Activated gamma-delta T cell (primary cell): Measurements from ENCODE around the gene XCL1.
"Not testable (repeated sequence)": the region's sequence is repeated elsewhere in the genome, so short reads cannot be mapped to it uniquely, and the experiment has no call there.

ENCODE experiments used
- DNase-seq: peaks from one replicate; lab custom pipeline; 2025; lab: John Stamatoyannopoulos, UW

XCL1 gene

DNA sequence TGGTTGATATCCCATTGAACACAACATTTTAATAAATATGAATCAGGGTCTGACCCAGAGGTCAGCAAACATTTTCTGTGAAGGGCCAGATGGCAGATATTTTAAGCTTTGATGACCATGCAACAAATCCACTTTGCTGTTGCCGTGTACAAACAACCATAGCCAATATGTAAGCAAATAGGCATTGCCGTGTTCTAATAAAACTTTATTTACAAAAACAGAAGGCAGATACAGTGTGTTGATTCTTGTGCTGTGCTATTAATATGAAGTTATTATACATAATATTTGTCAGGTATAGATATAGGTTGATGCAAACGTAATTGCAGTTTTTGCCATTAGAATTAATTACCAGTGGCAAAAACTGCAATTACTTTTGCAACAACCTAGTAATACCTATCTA, 8.8 kb upstream of the XCL1 start:
- DNase-seq = no peak

DNA sequence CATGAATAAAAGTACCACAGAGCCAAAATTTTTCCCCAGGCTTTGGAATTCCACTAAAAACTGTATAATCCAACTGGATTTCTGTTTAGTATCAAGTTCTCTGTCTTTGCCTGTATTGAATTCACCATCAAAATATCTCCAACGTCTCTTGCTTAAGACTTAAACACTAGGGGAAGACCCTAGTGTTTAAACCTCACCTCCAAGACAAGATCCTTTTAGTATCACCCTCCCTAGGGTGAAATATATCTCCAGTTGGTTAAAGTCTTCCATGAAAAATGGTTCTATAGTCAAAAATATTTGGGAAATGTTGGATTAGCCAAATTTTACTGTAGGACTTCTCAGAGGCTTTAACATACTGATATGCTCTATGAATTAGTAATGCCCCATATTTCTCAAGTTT, 8.1 kb upstream of the XCL1 start:
- no peak for DNase-seq

GRCh38 chr1:168570652-168571051, 5.8 kb upstream of the XCL1 start:
- no peak for DNase-seq

DNA sequence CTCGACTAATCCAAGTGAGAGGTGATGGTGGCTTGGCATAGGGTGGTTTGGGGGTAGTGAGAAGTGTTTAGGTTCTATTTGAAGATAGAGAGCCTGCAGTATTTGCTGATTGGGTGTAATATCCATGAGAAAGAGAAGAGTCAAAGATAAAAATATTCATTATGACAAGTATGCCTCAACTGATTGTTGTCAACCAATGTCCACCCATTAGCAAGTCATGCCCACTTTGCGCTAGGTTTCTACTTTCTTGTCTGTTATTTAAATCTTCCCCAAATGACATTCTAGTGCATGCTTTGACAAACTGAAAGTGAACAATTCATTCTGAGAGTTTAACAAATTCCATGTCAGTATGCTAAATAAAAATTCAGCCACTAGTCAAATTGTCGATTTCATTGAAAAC, 3.8 kb upstream of the XCL1 start:
- DNase-seq = no peak

GRCh38 chr1:168574234-168574633, 2.2 kb upstream of the XCL1 start:
- not testable (repeated sequence) for DNase-seq

GRCh38 chr1:168578531-168579185, 2.3 kb downstream of the XCL1 start:
- not testable (repeated sequence) for DNase-seq

DNA sequence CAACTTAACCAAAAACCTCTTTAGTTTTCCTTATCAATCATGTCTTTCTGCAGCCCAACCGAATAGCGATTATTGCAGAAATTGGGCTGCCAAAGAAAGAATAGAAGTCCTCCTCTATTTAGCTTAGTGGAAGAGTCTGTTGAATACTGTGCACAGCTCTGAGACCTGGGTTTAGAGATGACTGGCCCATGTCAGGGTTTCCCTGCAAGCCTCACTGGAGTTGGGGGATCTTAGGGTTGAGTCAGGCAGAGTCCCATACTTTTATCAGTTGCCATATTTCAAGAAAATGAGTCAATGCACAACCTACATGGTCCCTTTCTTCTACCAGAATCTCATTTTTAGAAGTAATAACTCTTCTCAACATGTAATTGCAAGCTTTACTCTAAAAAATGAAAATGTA, 3.9 kb downstream of the XCL1 start:
- not testable (repeated sequence) for DNase-seq

- DNase-seq = not testable (repeated sequence)
Observed at GRCh38 chr1:168580991-168581390, 4.6 kb downstream of the XCL1 start.

GRCh38 chr1:168581817-168582572, 5.6 kb downstream of the XCL1 start:
- no peak for DNase-seq

DNA sequence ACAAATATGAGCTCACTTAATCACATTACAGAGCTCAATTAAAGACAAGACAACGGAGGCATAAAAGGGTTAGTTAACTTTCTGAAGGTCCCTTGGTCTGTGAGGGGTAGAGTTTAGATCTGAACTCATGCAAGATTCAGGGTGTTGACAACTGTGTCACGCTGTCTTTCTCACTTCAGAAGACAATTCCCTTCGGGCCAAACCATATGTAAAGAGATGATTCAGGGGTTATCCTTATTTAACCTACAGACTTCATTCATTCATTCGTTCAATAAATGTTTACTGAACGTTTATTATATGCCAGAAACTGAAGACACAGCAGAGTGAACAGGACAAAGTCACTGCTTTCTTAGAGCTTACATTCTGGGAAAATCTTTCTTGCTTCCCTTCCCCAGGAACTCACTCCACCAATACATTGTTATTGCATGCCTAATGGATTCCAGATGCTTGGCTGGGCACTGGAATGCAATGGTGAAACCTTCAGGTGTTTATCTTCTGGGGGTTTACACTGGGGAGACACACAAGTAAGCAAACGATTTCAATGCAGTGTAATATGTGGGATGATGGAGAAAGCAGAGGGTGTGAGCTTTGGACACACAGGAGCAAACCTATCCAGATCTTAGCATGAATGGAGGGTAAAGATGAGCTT, 6.4 kb downstream of the XCL1 start:
- no peak for DNase-seq

GRCh38 chr1:168583571-168583970, 7.2 kb downstream of the XCL1 start:
- DNase-seq = no peak

- no peak for DNase-seq
Observed at GRCh38 chr1:168585191-168585590, 8.8 kb downstream of the XCL1 start.

GRCh38 chr1:168585937-168586336, 9.5 kb downstream of the XCL1 start:
- DNase-seq = no peak

GRCh38 chr1:168589167-168589566, 12.8 kb downstream of the XCL1 start:
- no peak for DNase-seq

DNA sequence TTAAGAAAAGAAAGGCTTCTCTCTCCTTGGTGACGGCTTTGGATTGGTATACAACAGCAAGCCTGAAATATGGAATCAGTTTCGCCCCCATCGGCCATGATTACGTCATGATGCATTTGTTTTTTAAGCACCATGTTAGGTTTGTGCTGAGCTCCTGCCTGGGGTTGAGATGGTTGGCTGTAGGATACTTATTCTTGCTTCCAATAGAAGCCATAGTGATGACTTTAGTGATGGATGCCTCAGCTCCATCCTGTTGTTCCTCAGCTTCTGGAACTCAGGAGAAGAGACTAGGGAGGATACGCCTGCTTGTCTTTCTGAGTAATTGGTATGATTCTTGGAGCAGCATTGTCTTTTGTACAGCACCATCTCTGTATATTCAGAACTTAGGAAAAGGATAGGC, 14.7 kb downstream of the XCL1 start:
- no peak for DNase-seq

DNA sequence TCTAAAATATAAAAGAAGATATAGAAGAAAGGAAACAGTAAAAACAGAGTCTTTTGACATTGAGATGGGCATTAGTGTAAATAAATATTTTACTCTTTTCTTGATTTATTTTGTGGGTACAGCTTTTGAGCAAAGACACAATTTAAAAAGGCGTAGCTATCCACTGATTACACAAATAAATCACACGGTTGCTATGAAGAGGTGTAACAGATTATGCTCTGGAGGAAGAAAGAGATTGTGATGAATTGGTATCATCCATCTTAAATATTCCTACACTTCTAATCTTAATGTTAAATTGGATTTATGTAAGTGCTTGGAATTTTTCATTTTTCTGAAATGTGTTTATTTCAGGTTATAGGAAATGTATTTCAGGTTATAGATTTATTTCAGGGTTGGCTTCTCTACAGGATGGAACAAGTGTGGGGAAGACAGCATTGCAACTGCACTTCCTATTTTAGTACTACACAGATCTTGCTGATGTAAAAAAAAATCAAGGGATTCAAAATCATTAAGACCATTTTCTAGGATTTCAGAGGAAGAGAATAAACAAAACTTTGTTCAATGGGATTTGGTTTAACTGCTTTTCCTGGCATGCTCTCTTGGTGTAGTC, 15.3 kb downstream of the XCL1 start:
- no peak for DNase-seq

- DNase-seq = not testable (repeated sequence)
Observed at GRCh38 chr1:168595403-168595802, 19.0 kb downstream of the XCL1 start.

- DNase-seq = no peak
Observed at GRCh38 chr1:168598125-168598524, 21.7 kb downstream of the XCL1 start.

- no peak for DNase-seq
Observed at GRCh38 chr1:168598892-168599291, 22.5 kb downstream of the XCL1 start.

DNA sequence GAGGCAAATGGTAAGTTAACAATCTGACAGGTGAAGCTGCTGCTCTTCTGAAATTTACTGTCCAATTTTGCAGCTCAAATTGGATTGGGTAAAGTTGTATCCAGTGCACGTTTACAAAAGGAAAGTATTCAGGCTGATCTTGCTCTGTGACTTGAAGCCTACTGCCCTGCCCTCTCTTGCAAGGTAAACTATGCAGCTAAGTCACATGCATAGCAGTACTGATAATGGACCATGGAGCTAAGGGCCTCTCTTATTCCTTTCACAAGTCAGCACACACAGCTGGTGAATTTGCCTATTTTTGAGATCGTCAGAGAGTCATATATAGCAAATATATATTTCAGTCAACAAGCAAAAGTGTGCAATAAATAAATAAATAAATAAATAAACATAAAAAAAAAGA, 23.2 kb downstream of the XCL1 start:
- no peak for DNase-seq

DNA sequence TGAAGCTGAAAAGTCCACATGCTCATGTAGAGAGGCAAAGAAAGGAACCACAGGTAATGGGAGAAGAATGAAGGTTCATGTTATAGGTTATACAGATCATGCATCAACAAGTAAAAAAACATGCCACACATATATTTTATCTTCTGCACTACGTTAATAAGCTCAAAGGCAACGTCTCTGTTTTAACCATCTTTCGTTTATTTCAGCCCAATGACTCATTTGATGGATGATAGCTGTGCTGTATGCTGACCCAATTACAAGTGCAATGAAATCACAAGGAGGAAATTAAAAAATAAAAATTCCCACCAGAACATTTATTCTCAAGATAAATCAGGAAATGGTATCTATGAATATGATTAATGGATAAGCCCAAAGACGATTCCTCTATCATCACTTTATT, 24.6 kb downstream of the XCL1 start:
- no peak for DNase-seq

GRCh38 chr1:168603501-168604110, 27.2 kb downstream of the XCL1 start:
- DNase-seq = no peak
